Measurements from ENCODE around the gene HLCS.
A peak's percentile ranks its signal among the peaks of the same experiment; 100 is the strongest.

Gene HLCS

GRCh38 chr21:36980280-36981048 lies 14.0 kb upstream of the HLCS start:
- TF ChIP-seq CTCF (IDR thresholded peaks at IDR 0.05) = no peak
- Histone ChIP-seq H3K27ac (peak overlapping the region; percentile 31 to 51), H3K4me3 (peak overlapping the region; percentile 77)
- DNase-seq (ENCODE audit: low spot score) = no peak

- TF ChIP-seq CTCF (IDR thresholded peaks at IDR 0.05) = peak; percentile 30
- DNase-seq (ENCODE audit: low spot score) = no peak
- Histone ChIP-seq H3K4me3 (peak overlapping the region; percentile 11), H3K27ac (no peak overlapping the region)
Observed at GRCh38 chr21:36976882-36977651, 10.6 kb upstream of the HLCS start.

GRCh38 chr21:36976228-36976861 lies 9.9 kb upstream of the HLCS start:
- Histone ChIP-seq H3K27ac (no peak overlapping the region), H3K4me3 (no peak overlapping the region)
- no peak for TF ChIP-seq CTCF (IDR thresholded peaks at IDR 0.05)
- no peak for DNase-seq (ENCODE audit: low spot score)

- Histone ChIP-seq H3K4me3 (no peak overlapping the region), H3K27ac (no peak overlapping the region)
- no peak for DNase-seq (ENCODE audit: low spot score)
- no peak for TF ChIP-seq CTCF (IDR thresholded peaks at IDR 0.05)
Observed at GRCh38 chr21:36974851-36975192, 8.4 kb upstream of the HLCS start.

GRCh38 chr21:36973986-36974850 lies 7.7 kb upstream of the HLCS start:
- Histone ChIP-seq H3K27ac (no peak overlapping the region), H3K4me3 (no peak overlapping the region)
- TF ChIP-seq CTCF (IDR thresholded peaks at IDR 0.05) = no peak
- no peak for DNase-seq (ENCODE audit: low spot score)

GRCh38 chr21:36968976-36969375 lies 2.5 kb upstream of the HLCS start:
- DNase-seq (ENCODE audit: low spot score) = no peak
- H3K27ac ChIP-seq = no peak overlapping the region
- no peak for TF ChIP-seq CTCF (IDR thresholded peaks at IDR 0.05)
- H3K4me3 ChIP-seq = no peak overlapping the region

Measured in coronary artery (tissue), 2 donors.